HG02852 (cell line): ENCODE measurements around the gene NFKB1.
"Not testable (repeated sequence)": the region's sequence is repeated elsewhere in the genome, so short reads cannot be mapped to it uniquely, and the experiment has no call there.

ENCODE experiments used
- ATAC-seq: cut with Tn5 transposase; IDR thresholded peaks from one replicate; pipeline ENCODE4 v1.9.1; 2021; ENCODE audit warnings: mild to moderate bottlenecking, moderate library complexity; ENCODE audit not compliant: unreplicated experiment

NFKB1 gene

GRCh38 chr4:102500696-102501446 is at the start of gene NFKB1:
NFKB1 (plus strand) TSS chr4:102501359; CDS start chr4:102525519, 24,160 bp downstream.
- ATAC-seq, result peak; percentile 70

- no peak for ATAC-seq
Measured at GRCh38 chr4:102452854-102453253, 48.3 kb upstream of the NFKB1 start.

- ATAC-seq, result no peak
Measured at GRCh38 chr4:102453827-102454226, 47.3 kb upstream of the NFKB1 start.

- ATAC-seq, result no peak
Measured at GRCh38 chr4:102454268-102454667, 46.9 kb upstream of the NFKB1 start.

GRCh38 chr4:102454981-102455685 is 46.0 kb upstream of the NFKB1 start:
- no peak for ATAC-seq

GRCh38 chr4:102455750-102456149 is 45.4 kb upstream of the NFKB1 start:
- no peak for ATAC-seq

GRCh38 chr4:102466298-102466697 is 34.9 kb upstream of the NFKB1 start:
- no peak for ATAC-seq

GRCh38 chr4:102469806-102470205 is 31.4 kb upstream of the NFKB1 start:
- ATAC-seq, result no peak

GRCh38 chr4:102472441-102473013 is 28.6 kb upstream of the NFKB1 start:
- no peak for ATAC-seq

GRCh38 chr4:102473476-102473875 is 27.7 kb upstream of the NFKB1 start:
- ATAC-seq, result no peak

- ATAC-seq, result no peak
Measured at GRCh38 chr4:102474736-102475504, 26.2 kb upstream of the NFKB1 start.

GRCh38 chr4:102477657-102478056 is 23.5 kb upstream of the NFKB1 start:
- ATAC-seq, result no peak

GRCh38 chr4:102478186-102478585 is 23.0 kb upstream of the NFKB1 start:
- no peak for ATAC-seq

GRCh38 chr4:102479832-102480231 is 21.3 kb upstream of the NFKB1 start:
- ATAC-seq, result not testable (repeated sequence)

GRCh38 chr4:102483120-102483519 is 18.0 kb upstream of the NFKB1 start:
- no peak for ATAC-seq

- ATAC-seq, result not testable (repeated sequence)
Measured at GRCh38 chr4:102483990-102484692, 17.0 kb upstream of the NFKB1 start.

GRCh38 chr4:102492531-102493241 is 8.5 kb upstream of the NFKB1 start:
- no peak for ATAC-seq

GRCh38 chr4:102493257-102493656 is 7.9 kb upstream of the NFKB1 start:
- ATAC-seq, result no peak

GRCh38 chr4:102493794-102494193 is 7.4 kb upstream of the NFKB1 start:
- no peak for ATAC-seq

GRCh38 chr4:102494603-102495002 is 6.6 kb upstream of the NFKB1 start:
- no peak for ATAC-seq
